ENCODE data around the gene NCKIPSD.

NCKIPSD gene

DNA sequence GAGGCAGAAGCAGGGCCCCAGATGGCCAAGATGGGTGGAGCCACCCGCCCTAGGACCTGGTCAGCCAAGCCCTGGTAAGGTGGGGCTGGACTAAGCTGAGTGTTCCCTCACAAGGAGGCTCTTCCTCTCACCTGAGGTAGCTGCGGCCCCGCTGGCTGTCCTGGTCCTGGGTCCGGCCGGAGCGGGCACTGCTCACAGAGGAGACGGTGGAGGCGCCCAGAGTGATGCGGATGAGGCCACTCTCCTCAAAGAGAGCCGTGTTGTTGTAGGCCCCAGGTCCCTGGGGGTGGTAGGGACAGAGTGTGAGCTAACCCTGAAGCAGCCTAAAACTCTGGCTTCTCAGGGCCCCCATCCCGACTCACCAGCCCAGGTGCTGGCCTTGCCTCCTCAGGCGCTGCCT is 43.1 kb downstream of the NCKIPSD start:
- no peak for DNase-seq

DNA sequence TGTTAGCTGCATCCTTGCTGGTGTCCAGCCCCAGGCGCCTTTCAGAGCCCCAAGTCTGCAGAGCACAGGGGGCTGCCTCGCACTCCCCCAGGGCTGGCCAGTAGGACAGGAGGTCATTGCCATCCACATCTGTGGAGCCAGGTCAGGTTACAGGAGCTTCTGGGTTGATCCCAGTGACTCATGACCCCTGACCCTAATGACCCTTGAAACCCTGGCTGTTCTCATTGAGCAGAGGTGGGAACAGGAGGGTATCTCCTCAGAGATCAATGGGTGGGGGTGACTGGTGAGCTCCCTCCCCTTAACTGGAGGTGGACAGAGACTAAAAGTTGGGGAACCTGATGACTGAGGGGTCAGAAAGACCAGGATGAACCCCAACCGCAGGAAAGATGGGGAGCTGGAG is 44.3 kb downstream of the NCKIPSD start:
- DNase-seq = no peak

DNA sequence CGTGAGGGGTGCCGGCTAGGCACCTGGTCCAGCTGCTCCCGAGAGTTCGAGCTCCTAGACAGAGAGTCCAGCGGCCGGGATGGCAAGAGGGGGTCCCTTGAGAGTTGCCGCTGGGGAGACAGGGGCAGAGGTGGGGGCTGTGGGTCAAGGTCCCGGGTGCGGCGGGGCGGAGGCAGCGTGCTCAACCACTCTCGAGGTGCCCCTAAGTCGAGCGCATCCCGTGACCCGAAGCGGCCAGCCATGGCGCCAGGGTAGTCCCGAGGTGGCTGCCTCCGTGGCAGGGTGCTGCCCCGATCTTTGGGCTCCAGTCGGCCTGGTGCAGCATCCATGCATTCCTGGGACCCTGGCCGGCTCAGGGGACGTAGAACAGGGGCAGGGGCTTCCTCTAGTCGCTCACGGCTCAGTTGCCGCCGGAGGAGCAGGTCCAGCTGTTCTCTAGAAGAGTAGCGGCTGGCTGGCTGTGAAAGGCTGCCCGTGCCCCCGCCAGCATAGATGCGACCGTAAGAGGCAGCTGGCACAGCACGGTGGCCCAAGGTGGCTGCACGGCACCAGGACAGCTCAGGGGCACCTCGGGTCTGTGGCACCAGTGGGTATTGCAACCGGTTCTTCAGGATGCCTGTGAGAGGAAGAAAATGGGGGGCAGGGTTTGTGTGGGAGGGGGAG is 45.6 kb downstream of the NCKIPSD start:
- DNase-seq = no peak

DNA sequence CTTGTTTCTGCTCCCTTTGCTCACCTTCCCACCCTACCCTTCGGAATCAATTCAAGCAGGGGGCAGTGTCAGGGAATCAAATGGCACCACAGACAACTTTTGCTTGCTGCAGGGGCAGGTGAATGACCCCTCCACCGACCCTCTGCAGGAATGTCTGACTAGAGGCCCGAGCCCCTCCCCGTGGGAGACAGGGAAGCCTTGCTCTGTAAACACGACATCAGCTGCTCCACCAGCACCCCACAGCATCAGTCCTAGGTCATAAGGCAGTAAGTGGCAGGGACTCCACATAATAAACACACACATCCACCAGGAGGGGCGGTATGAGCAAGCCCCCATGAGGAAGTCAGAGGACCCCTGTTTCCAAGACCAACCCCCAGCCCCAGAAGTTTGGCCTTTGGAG is 48.4 kb downstream of the NCKIPSD start:
- no peak for DNase-seq

DNA sequence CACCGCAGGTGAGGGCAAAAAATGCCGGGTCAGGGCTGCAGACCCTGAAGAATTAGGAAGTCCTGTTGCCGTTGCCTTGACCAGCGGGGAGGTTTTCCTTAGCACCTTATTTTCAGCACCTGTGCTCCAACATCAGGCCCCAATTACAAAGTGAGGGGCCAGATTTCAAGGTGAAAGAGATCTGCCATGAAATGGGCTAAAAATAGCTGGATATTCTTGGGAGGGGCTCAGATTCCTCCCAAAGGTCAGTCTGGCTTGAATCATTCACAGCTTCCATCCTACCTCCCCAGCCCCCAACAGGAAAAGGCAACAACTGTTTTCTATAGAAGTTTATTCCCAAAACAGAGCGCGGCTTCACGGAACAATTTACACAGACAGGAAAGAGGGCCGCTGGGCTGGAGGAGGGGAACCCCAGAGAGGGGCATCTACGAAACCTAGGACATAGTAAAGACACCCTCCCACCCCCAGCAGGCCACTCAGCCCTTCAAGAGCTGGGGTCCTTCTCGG is 49.5 kb downstream of the NCKIPSD start:
- no peak for DNase-seq

DNA sequence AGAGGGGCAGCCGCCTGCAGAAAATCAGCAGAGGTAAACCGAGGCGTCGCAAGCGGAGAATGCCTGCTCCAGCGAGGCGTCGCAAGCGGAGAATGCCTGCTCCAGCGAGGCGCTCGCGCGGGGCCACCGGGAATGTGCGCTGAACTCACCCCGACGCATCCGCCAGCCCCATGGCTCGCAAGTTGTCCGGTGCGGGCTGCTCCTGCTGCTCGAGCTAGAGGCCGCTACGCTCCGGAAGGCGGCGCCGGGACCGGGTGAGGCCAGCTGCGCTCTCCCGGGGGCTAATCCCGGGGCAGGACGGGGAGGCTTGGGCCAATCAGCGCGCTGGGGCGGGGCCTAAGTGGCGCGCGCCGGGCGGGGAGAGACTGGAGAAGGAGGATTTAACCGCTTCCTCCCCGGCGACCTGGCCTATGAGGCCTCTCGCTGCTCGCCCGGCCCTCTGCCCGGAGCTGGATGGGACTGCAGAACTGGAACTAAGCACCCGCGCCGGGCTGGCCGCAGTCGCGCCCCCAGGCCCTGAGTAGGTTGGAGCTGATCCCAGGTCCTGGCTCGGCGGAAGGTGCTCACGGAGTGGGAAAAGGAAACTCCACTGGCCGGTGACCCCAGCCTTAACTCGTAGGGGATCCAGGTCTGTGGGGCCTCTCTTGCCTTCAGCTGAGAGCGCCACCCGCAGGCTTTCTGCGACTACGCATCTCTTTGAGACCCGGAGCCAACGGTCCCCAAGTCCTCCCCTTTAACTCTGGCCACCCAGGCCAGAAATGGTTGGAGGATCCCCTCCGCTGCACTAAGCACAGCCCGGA is 50.3 kb downstream of the NCKIPSD start, which contains the start of gene SLC26A6:
SLC26A6 (minus strand) TSS at position 240 of the 800 bp plus-strand sequence; CDS start at position 172, 68 bp downstream.
- DNase-seq = peak; percentile 15

DNA sequence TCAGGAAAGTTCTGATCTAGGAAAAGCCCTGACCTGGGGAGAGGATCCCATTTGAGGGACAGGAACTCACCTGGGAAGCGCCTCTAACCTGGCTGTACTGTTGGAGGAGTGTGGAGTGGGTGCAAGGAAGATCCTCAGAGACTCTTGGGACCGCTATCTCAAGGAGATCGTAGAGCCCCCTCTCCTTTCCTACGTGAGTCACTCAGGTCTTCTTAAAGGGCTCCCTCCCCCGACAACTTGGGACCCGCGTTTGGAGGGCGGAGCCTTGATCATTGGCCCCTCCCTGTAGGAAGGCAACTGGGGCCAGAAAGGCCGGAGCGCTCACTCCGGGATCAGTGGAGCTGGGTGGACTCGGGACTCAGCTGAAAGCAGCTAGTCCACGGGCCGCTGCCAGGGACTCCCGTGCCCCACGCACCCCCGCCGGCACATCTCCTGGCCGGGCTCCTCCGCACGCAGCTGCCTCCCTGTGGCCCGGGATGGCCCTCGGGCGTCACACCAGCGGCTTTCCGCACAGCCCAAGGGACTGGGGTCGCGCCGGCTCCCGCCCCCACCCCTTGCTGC is 51.0 kb downstream of the NCKIPSD start:
- no peak for DNase-seq

DNA sequence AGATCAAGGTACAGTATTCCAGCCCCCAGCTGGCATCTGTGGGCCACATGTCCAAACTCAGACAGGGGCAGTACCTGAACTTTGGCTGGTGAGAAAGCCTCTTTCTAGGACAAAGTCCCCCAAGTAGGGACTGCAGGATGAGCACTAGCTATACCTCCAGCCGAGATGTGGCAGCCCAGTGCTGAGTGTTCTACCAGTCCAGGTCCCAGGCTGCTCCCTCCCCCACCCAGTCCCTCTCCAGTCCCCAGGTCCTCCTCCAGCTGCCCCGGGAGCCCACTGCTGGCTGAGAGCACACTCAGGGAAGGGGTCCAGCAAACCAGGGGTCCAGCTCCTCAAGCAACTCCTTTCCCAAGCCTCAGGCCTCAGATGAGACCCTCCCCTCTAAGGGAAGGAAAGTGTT is 52.0 kb downstream of the NCKIPSD start:
- no peak for DNase-seq

DNA sequence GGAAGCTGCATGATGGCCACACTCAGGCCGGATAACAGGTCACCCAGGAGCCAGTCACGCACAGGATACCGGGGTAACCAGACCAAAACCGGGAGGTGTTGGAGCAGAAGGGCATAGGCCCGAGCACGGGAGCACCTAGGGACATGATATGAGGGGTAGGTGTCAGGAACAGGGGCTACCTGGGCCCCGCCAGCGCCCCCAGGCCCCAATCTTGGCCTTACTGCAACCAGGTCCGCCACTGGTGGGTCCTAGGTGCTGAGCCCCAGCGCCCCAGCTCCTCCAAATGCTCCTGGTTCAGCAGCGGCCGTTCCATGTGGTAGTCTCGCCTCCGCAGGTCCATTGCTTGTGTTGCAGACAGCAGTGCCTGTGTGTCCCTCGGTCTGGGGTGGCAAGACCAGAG is 52.5 kb downstream of the NCKIPSD start:
- no peak for DNase-seq

DNA sequence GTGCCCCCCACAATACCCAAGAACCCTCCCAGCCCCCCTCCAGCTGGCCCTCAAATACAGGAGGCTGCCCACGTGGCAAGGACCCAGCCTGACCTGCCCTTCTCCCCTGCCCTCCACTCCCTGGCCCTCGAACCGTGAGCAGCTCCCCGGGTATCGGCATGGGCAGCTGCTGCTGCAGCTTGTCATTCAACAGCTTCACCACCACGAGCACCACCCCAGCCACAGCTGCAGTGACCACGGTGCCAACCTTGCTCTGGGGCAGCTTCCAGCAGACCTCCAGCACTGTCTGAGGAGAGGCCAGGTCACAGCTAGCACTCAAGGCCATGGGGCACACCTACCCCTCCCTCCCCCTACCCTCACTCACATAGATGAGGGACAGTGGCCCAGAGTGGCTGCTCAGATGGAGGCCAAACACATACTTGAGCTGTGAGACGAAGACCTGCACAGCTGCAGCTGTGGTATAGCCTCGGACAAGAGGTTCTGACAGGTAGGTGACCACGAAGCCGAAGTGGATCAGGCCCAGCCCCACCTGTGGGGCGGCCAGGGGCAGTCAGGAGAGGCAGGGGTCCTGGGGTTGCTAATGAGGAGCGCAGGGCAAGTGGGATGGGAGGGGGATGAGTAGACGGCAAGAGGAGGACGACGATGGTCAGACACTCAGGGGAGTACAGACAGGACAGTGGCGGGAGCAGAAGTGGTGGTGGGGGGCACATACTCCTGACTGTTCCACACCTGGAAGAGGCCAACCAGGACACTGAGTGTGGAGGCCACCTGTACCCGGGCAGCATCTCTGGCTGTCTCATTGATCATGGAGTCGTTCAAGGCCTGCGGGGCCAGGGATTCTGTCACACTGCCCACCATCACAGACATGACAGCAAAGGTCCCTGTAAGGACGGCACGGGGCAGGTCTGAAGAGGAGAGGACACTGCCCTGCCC is 53.9 kb downstream of the NCKIPSD start:
- DNase-seq = no peak

DNA sequence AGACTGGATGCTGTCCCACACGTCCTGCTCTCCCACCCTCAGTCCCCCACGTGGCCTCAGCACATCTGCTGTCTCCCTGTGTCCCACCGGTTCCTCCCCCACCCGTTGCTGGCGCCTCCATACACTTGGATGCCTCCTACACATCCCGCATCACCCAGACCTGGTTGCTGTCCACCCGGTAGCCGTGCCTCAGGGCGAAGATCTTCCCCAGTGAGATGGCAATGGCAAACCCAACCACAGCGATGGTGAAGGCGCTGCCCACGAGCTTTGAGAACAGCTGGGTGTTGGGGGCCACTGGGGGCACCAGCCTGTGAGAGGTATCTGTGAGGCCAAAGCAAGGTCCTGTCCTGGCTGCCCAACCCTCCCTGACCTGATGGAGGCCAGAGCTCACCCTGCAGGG is 54.9 kb downstream of the NCKIPSD start:
- DNase-seq = no peak

DNA sequence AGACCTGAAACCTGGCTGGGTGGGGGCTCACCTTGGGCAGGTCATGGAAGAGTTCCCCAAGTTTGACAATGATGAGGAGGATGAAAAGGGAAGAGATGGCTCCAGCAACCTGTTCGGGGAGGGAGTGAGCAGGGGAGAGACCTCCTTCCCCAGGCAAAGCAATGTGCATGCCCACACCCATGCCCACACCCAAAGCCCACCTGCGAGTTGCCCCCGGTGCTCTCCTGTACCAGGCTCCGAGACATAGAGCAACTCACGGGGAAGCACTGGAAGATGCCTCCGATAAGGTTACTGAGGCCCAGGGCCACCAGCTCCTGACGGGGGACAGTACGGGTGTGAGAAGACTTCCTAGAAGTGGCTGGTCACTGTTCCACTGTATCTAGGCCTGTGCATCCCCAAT is 55.3 kb downstream of the NCKIPSD start:
- no peak for DNase-seq

DNA sequence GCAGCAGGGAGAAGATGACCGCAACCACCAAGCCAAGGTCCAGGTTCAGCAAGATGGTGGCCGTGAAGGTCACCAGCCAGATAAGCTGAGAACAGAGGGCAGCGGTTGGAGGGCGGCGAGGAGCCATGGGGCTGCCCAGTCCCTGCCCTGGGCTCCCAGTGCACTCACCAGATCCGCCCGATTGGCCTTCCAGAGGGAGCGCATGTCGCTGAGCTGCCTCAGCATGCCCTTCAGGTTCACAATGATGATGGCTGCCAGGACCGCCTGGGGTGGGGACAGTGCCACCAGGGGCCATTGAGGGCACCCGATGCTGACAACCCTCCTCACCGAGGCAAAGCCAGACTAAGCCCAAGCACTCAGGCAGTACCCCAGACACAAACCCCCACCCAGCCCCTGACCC is 55.8 kb downstream of the NCKIPSD start:
- DNase-seq = no peak

DNA sequence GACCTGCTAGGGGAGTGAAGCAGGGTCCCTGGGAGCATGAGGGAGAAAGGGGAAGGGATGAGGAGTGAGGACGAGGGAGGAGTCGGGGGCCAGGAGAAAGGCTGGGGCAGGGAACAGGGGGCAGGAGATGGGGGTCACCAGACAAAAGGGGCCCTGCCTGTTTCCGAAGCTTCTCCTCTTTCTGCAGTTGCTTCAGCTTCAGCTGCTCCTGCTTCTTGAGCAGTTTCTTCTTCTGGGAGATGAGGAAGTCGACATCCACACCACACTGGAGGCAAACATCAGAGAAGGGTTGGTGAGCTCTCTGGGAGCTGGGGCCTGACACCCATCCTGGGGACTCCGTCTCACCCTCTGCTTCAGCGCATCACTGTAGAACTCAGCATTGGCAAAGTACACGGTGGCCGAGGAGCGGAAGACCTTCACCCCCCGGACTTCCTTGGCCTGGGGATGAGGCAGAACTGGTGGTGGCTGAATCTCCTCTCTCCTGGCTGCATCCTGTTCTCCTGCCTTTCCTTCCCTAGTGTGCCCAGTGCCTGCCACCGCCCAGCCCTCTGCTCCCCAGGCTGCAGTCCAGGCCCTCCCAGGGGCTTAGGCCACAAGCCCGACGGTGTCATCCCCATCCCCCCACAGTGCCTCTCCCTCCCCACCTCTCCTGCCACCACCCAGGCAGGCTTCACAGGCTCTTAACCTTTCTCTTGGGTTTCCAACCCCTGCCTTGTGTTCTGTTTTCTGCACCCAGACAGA is 57.3 kb downstream of the NCKIPSD start:
- DNase-seq = no peak

DNA sequence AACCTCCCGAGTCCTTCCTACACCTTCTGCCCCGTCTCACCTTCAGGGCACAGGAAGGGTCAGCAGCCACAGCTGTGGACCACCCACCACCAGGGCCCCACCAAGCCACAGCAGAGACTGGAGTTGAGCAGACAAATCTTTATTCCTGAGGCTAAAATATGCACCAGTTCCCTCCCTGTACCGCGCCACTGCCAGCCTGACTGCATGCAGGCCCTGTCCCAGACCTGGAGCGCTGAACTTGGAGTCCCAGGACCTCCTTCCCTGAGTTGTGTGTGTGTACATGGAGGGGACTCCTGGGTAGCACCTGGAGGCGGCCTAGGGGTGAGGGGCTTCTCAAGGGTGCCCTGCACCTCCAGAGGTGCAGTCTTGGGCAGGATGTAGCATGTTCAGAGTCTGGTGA is 60.1 kb downstream of the NCKIPSD start:
- DNase-seq = no peak

DNA sequence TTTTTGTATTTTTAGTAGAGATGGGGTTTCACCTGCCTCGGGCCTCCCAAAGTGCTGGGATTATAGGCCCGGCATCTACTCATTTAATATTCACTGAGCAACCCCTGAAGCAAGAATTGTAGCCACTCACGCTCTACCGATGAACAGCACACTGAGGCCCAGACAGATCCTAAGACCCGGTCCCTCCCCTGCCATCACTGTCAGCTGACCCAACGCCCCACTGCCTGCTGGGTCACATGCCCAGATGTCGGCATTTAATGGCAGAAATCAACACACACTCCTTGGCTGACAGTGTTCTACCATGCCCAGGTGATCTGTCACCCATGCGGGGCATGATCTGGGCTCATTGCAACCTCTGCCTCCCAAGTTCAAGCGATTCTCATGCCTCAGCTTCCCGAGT is 60.9 kb downstream of the NCKIPSD start:
- no peak for DNase-seq

DNA sequence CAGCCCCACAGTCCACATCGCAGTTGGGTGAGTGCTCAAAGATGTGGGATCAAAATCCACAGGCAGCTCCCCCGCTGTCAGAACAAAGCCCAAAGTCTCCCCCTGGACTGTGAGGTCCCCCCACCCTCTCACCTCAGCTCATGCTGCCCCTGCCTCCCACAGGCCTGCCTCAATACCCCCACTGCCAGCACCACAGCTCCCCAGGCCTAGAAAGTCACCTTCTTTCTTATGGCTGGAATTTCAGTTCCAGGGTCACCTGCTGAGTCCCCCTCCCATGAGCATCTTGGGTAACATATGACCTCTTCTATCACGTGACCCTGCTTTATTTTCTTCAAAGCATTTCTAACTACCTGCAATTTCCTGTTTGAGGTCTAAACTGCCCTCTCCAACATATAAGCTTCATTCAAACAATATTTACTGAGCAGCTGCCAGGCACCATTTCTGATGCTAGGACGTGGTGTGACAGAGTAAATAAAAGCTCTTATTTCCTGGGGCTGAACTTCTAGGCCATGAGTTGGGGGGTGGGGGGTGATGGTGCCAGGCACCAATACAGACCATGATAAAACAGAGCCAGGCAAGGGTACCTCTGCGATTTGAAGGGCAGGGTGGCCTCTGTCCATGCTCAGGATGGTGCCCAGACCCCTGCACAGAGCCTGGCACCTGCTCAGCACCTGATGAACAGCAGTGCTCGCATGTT is 61.7 kb downstream of the NCKIPSD start:
- DNase-seq = peak; percentile 79

Data from NCI-H2081 treated with DMSO at 0.1 percent for 48 hours (cell line).